Measurements from ENCODE around the gene POC5. TPM values are rescaled to one million over a fixed set of nuclear protein-coding genes. Genes with fewer than 3 reads are reported as not detected.

Gene POC5
- total RNA-seq, 1 donor from 2014 or later: 16.0 TPM

DNA sequence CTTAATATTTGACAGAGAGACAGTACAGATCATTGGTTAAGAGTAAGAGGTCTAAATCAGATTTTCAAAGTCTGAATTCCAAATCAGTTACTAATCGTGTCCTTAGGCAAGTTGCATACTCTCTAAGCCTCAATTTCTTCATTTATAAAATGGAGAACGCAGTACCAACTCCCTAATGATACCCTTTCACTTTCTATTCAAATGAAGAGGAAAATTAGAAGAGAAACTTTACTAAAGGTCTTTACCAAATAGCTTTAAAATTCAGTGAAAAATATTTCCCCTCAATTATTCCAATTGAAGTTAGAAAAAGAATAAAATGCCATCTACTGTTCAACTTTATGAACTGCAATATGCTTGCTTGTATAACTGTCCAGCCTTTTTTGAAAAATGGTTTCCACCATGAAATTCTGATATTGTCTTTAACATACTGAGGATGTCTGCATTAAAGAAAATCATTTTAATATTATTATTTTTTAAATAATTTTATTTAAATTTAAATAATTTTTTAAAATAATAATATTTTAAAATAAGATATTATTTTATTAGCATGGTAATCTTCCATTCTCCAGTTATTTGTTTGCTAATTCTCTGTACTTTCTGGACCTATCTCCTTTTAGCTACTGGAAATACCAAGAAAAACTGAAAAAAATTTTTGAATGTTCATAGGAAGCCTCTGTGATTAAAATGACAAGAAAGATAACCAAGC, 36.0 kb downstream of the POC5 start:
- Mint-ChIP-seq H3K27me3 (no peaks in the 10 kb centered on the region), H3K36me3 (peaks cover under 1% of the 10 kb centered on the region), H3K9me3 (no peaks in the 10 kb centered on the region), H3K4me3 (no peak overlapping the region), H3K4me1 (ENCODE audit: unreplicated experiment) (no peaks in the 10 kb centered on the region), H3K27ac (no peak overlapping the region)
- DNase-seq (ENCODE audit: extremely low spot score, unreplicated experiment): no peak
- TF ChIP-seq, protein P1, sequence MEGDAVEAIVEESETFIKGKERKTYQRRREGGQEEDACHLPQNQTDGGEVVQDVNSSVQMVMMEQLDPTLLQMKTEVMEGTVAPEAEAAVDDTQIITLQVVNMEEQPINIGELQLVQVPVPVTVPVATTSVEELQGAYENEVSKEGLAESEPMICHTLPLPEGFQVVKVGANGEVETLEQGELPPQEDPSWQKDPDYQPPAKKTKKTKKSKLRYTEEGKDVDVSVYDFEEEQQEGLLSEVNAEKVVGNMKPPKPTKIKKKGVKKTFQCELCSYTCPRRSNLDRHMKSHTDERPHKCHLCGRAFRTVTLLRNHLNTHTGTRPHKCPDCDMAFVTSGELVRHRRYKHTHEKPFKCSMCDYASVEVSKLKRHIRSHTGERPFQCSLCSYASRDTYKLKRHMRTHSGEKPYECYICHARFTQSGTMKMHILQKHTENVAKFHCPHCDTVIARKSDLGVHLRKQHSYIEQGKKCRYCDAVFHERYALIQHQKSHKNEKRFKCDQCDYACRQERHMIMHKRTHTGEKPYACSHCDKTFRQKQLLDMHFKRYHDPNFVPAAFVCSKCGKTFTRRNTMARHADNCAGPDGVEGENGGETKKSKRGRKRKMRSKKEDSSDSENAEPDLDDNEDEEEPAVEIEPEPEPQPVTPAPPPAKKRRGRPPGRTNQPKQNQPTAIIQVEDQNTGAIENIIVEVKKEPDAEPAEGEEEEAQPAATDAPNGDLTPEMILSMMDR (conservative IDR thresholded peaks at IDR 0.05): peak; percentile 87

DNA sequence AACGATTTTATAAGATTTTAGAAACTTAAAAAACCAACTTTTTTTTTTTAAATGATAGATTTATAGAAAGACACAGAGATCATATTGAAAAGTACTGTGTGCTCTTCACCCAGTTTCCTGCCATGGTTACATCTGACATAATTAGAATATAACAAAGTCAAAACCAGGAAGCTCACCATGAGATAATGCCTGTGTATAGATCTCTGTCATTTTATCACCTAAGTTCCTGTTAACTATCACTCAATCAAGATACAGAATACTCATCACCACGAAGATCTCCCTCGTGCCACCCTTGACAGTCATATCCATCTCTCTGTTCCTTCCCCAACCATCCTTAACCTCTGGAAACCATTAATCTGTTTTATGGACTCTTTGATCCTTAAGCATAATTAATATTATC, 39.1 kb downstream of the POC5 start:
- Mint-ChIP-seq H3K36me3 (no peaks in the 10 kb centered on the region), H3K27ac (no peak overlapping the region), H3K9me3 (no peaks in the 10 kb centered on the region), H3K27me3 (no peaks in the 10 kb centered on the region), H3K4me3 (no peak overlapping the region), H3K4me1 (ENCODE audit: unreplicated experiment) (no peaks in the 10 kb centered on the region)
- TF ChIP-seq, protein P1 (conservative IDR thresholded peaks at IDR 0.05): no peak
- DNase-seq (ENCODE audit: extremely low spot score, unreplicated experiment): no peak

DNA sequence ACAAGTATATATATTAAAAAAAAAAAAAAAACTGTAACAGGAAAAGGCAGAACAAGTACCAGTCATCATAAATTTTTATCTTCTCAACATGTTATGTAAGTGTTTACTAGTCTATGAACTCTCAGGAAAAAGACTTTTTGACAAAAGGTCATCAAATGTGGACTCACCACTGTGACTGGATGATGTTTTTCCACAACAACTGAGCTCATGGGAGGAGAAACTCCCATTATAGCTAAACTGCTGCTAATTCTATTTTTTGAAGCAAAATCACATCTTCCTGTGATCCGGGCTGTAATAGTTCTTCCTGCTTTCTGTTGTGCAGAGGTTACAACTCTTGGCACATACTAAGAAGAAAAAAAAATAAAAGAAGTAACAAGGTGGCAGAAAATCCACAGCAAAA, 39.6 kb downstream of the POC5 start:
- peaks cover under 1% of the 10 kb centered on the region for H3K36me3 Mint-ChIP-seq
- H3K9me3 Mint-ChIP-seq: no peaks in the 10 kb centered on the region
- H3K27me3 Mint-ChIP-seq: no peaks in the 10 kb centered on the region
- H3K4me1 Mint-ChIP-seq (ENCODE audit: unreplicated experiment): no peaks in the 10 kb centered on the region
- TF ChIP-seq, protein P1 (conservative IDR thresholded peaks at IDR 0.05): no peak
- H3K27ac Mint-ChIP-seq: no peak overlapping the region
- DNase-seq (ENCODE audit: extremely low spot score, unreplicated experiment): no peak
- no peak overlapping the region for H3K4me3 Mint-ChIP-seq

DNA sequence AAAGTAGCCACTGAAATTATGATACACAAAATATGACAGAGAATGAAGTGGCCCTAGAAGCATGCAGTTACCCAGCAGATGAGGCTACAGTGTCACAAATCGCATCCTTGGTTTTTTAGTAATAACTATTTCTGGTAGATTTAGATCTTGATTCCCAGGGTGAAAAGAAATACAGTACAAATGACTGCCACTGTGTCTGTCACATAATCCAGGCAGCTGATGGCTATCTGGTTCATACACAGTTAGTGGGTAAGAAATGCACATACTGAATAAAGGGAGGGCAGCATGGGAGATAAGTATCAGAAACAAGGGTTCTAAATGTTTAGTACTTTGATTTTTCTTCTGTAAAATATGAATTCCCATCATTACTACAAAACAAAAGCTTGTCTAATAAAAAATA, 41.5 kb downstream of the POC5 start:
- TF ChIP-seq, protein P1 (conservative IDR thresholded peaks at IDR 0.05): no peak
- Mint-ChIP-seq H3K27ac (no peak overlapping the region), H3K4me3 (no peak overlapping the region), H3K9me3 (no peaks in the 10 kb centered on the region), H3K4me1 (ENCODE audit: unreplicated experiment) (no peaks in the 10 kb centered on the region), H3K36me3 (peaks cover 11% of the 10 kb centered on the region), H3K27me3 (no peaks in the 10 kb centered on the region)
- no peak for DNase-seq (ENCODE audit: extremely low spot score, unreplicated experiment)

DNA sequence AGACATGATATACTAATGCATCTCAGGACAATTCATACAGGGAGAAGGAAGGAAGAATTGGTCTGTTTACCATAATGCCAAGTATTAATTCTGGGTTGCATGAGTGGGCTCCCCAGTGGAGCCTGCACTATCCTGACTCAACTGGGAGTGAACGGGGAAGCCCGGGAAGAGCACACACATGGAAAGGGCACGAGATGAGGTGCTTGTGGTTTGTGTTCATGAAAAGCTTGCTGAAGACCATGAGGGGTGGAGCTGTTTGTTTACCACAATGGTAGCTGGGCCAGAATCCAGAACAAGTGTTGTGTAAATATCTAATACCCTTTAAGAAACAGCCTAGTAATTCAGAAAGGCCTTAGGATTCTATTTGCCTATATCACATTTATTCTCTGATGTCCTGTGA, 44.6 kb downstream of the POC5 start:
- TF ChIP-seq, protein P1 (conservative IDR thresholded peaks at IDR 0.05): no peak
- Mint-ChIP-seq H3K36me3 (peaks cover 11% of the 10 kb centered on the region), H3K27me3 (no peaks in the 10 kb centered on the region), H3K27ac (no peak overlapping the region), H3K9me3 (no peaks in the 10 kb centered on the region), H3K4me1 (ENCODE audit: unreplicated experiment) (peaks cover 12% of the 10 kb centered on the region), H3K4me3 (no peak overlapping the region)
- no peak for DNase-seq (ENCODE audit: extremely low spot score, unreplicated experiment)
